MV-4-11 (cell line): ENCODE measurements around the gene PAX7.
"Not testable (repeated sequence)": the region's sequence is repeated elsewhere in the genome, so short reads cannot be mapped to it uniquely, and the experiment has no call there.

ENCODE experiments used
- DNase-seq: peaks from one replicate; lab custom pipeline; 2025; lab: John Stamatoyannopoulos, UW

PAX7 gene

GRCh38 chr1:18730321-18730720 is 99.7 kb downstream of the PAX7 start:
- DNase-seq = no peak

- no peak for DNase-seq
These were observed 100.5 kb downstream of the PAX7 start for GRCh38 chr1:18731148-18731547.

GRCh38 chr1:18731591-18732235 is 101.1 kb downstream of the PAX7 start:
- no peak for DNase-seq

DNA sequence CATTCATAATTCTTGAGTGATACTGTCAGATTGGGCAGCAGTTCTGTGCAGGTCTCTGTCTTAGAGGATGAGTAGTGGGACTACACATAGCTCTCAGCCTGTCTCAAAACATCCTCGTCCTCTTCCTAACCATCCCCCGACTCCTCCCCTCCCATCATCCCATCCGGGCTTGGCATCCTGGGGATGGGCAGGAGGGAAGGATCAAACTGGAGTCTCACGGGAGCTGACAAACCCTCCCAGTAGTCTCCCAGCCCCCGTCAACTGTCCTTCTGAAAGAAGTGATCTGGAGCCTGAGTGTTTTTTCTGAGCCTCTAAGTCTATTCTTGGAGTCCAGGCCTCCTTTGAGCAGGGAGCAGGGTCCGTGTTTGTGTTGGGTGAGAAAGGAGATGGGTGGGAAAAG is 102.0 kb downstream of the PAX7 start:
- DNase-seq = no peak

- no peak for DNase-seq
These were observed 103.4 kb downstream of the PAX7 start for GRCh38 chr1:18734001-18734400.

DNA sequence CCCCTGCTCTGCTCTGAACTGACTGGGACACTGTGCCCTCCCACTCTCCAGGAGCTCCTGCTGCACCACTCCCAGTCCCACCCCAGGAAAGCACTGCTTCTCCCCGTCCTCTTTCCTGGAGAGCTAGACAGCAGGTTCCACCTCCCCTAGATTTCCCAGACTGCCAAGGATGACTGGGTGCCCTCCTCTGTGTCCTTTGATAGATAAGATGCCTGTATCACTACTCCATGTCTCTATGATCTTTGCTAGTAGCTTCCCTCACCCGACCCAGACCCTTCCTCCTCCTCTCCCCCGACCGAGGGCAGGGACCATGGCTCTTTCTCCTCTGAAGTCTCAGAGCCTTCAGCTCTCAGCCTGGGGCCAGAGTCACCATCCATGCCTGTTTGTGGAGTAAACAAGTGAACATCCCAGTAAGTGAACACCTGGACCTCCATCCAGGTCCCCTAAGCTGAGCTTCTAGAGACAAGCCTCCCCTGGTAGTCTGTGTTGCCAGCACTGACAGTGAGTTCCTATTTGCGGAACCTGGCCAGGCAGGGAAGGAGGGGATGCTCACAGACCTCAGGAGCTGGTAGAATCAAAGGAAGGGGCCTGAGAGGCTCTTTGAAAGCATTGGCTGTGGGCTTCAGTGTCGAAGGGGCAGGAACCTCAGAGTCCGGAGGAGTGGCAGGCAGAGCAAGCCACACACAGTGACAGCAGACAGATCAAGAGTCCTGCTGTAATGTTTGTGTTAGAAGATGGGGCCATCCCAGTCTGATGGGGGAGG is 104.0 kb downstream of the PAX7 start:
- DNase-seq = no peak

GRCh38 chr1:18735224-18735997 is 104.8 kb downstream of the PAX7 start:
- DNase-seq = no peak

- no peak for DNase-seq
These were observed 106.3 kb downstream of the PAX7 start for GRCh38 chr1:18736958-18737357.

DNA sequence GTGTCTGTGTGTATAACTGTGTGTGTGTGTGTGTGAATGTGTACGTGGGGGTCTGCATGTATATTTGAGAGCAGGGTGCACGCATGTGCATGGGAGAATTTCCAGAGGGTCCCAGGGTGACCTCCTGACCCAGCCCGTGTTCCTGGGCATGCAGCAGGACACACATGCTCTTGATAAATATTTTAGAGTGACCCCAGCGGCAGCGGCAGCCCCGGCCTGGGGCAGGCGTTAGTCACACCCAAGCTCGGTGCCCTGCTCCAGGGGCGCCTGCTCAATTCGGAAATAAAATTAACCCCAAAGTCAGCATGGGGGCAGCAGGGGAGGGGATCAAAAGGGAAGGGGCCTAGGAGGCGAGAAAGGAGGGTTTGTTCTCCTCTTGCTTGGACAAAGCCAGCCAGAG is 107.5 kb downstream of the PAX7 start:
- DNase-seq = no peak

DNA sequence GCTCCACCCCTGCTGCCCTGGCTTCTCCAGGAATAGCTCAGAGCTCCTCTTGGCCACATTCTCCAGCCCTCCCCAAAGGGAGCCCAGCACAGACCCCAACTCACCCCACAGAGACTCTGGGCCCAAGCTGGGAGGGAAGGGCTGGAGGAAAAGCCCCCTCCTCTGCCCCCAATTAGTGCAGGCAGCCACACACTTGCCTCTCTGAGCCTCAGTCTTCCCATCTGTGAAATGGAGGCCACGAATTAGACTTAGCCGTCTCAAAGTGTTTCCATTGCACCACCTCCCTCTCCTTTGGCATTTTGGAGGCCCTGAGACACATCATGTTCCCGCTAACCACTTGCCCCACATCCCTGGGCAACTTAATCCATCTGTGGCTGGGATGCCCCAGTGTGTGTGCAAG is 108.0 kb downstream of the PAX7 start:
- DNase-seq = no peak

DNA sequence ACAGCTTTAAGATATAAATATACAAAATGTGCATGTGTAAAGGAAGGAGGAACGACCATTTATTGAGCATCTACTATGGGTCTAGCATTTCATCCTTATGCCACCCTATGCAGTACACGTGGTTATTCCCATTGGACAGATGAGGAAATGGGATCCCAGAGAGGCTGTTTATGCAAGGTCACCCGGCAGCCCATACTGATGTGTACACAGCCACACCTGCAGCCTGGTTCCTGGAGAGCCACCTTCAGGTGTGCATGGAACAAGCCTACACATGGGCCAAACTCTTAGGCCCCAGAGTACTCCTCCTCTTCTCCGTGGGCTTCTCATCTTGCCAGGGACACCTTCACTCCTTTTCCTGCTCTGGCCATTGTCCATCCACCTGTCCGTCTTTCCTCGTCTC is 108.8 kb downstream of the PAX7 start:
- no peak for DNase-seq

GRCh38 chr1:18739897-18740296 is 109.3 kb downstream of the PAX7 start:
- DNase-seq = no peak

GRCh38 chr1:18740617-18741016 is 110.0 kb downstream of the PAX7 start:
- no peak for DNase-seq

- DNase-seq = no peak
These were observed 112.6 kb downstream of the PAX7 start for GRCh38 chr1:18743233-18743632.

DNA sequence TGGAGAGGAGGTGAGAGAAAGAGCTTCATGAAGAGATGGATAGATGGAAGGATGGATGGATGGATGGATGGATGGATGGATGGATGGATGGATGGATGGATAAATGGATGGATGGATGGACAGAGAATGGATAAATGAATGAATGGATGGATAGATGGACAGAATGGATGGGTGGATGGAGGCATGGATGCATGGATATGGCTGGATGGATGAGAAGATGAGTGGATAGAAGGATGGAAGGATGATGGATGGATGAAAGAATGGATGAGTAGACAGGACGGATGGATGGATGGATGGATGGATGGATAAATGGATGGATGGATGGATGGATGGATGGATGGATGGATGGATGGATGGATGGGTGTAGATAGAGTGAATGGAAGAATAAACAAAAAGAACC is 113.7 kb downstream of the PAX7 start:
- not testable (repeated sequence) for DNase-seq

- no peak for DNase-seq
These were observed 116.3 kb downstream of the PAX7 start for GRCh38 chr1:18746981-18747380.

DNA sequence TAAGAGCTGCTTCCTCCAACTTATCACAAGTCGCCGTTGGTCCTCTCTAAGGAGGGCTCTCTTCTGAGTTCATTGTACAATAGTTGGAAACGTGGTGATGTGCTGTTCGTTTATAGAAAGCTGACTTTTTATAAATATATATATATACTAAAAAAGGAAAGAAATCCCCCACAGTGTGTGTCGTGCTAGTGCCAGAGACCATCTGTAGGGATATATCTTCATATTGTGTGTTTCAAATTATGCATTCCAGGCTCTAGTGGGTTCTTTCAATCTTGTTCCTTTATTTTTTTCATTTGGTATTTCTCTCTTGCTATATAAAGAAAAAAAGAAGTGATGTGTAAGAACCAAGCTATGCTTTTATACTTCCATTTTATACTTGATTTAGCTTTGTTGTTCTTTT is 117.0 kb downstream of the PAX7 start:
- DNase-seq = no peak

- no peak for DNase-seq
These were observed 117.8 kb downstream of the PAX7 start for GRCh38 chr1:18748435-18748834.

DNA sequence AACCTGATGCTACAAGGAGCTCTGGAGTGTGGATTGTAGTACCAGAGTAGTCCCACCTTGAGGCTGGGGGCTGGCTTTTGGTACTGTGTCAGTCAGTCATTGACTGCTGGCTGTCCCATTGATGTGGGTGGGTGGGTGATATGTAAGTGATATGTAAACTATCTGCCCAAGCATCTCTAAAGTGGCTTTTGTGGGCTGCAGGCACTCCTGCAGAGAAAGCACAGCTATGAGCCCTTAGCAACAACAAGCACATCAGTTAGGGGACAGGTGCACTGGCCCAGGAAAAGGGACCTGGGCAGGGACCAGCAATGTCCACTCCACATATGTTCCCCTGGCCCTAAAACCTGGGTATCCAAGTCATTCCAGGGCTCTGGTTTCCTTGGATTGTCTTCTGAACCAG is 118.9 kb downstream of the PAX7 start:
- DNase-seq = no peak

- DNase-seq = no peak
These were observed 120.0 kb downstream of the PAX7 start for GRCh38 chr1:18750600-18750999.

- no peak for DNase-seq
These were observed 120.8 kb downstream of the PAX7 start for GRCh38 chr1:18751425-18751824.

GRCh38 chr1:18752409-18752808 is 121.8 kb downstream of the PAX7 start:
- DNase-seq = peak; percentile 39

DNA sequence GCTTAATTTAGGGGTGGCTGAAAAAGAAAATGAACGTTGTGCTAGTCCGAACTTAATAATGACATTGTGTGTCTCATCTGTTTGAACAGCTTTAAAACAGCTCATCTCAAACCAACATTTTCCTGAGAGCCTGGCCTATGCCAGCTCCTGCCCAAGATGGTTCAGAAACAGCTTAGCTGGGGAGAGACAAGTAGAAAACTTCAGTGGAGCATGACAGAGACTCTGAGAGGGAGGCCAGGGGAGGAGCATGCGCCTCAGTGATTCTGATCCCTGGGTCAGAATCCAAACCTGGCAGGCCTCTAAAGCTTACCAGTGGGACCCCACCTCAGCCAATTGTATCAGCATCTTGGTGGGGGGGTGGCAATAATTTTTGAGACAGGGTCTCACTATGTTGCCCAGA is 129.5 kb downstream of the PAX7 start:
- DNase-seq = no peak
